A549 (cell line): ENCODE measurements around the gene OR9G4.

Source experiments
- MAZ ChIP-seq: fragments of 150-350 bp; IDR thresholded peaks from 2 replicates; pipeline ENCODE4 v1.6.1; 2014; ENCODE audit warnings: antibody characterized with exemption, low read depth, low read length, borderline replicate concordance
- POLR2A ChIP-seq: IDR thresholded peaks from 2 replicates; pipeline ENCODE4 v1.6.1; 2012; ENCODE audit warnings: mild to moderate bottlenecking, low read length
- RFX5 ChIP-seq: fragments of 450-650 bp; IDR thresholded peaks from 2 replicates; pipeline ENCODE4 v1.7.1; 2014; ENCODE audit warnings: antibody characterized with exemption, mild to moderate bottlenecking, moderate library complexity
- RNF2 ChIP-seq: fragments of 200-600 bp; sonication (generic); IDR thresholded peaks from 2 replicates; pipeline ENCODE4 v1.6.1; 2016; ENCODE audit warnings: low read depth, mild to moderate bottlenecking, antibody characterized with exemption, moderate library complexity, borderline replicate concordance
- TF ChIP-seq, protein P1 (sequence below): fragments of >200 bp; sonication (Bioruptor Twin); formaldehyde crosslinking; IDR thresholded peaks from 3 replicates; pipeline ENCODE4 v1.5.1; 2016
- TF ChIP-seq, protein P2 (sequence below): fragments of 200-600 bp; sonication (generic); IDR thresholded peaks from 2 replicates; pipeline ENCODE4 v1.6.1; 2016; ENCODE audit warnings: antibody characterized with exemption, mild to moderate bottlenecking, moderate library complexity
- TF ChIP-seq, protein P3 (sequence below): fragments of 150-350 bp; IDR thresholded peaks from 2 replicates; pipeline ENCODE4 v1.6.1; 2014; ENCODE audit warnings: low read depth, mild to moderate bottlenecking, low read length

DNA sequence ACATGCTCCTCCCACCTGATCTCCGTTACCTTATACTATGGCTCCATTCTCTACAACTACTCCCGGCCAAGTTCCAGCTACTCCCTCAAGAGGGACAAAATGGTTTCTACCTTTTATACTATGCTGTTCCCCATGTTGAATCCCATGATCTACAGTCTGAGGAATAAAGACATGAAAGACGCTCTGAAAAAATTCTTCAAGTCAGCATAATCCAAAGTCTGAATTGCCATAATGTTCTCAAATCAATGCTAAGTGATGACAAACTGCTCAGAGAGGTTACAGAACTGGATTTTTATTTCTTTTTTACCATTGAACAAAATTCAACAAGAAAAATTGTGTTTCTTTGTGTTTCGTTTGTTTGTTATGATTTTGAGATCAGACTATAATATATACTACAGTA lies 7.6 kb downstream of the OR9G4 start:
- TF ChIP-seq, protein P1, sequence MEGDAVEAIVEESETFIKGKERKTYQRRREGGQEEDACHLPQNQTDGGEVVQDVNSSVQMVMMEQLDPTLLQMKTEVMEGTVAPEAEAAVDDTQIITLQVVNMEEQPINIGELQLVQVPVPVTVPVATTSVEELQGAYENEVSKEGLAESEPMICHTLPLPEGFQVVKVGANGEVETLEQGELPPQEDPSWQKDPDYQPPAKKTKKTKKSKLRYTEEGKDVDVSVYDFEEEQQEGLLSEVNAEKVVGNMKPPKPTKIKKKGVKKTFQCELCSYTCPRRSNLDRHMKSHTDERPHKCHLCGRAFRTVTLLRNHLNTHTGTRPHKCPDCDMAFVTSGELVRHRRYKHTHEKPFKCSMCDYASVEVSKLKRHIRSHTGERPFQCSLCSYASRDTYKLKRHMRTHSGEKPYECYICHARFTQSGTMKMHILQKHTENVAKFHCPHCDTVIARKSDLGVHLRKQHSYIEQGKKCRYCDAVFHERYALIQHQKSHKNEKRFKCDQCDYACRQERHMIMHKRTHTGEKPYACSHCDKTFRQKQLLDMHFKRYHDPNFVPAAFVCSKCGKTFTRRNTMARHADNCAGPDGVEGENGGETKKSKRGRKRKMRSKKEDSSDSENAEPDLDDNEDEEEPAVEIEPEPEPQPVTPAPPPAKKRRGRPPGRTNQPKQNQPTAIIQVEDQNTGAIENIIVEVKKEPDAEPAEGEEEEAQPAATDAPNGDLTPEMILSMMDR = no peak
- TF ChIP-seq RNF2 (no peak), MAZ (no peak), POLR2A (no peak), RFX5 (no peak)
- TF ChIP-seq, protein P2, sequence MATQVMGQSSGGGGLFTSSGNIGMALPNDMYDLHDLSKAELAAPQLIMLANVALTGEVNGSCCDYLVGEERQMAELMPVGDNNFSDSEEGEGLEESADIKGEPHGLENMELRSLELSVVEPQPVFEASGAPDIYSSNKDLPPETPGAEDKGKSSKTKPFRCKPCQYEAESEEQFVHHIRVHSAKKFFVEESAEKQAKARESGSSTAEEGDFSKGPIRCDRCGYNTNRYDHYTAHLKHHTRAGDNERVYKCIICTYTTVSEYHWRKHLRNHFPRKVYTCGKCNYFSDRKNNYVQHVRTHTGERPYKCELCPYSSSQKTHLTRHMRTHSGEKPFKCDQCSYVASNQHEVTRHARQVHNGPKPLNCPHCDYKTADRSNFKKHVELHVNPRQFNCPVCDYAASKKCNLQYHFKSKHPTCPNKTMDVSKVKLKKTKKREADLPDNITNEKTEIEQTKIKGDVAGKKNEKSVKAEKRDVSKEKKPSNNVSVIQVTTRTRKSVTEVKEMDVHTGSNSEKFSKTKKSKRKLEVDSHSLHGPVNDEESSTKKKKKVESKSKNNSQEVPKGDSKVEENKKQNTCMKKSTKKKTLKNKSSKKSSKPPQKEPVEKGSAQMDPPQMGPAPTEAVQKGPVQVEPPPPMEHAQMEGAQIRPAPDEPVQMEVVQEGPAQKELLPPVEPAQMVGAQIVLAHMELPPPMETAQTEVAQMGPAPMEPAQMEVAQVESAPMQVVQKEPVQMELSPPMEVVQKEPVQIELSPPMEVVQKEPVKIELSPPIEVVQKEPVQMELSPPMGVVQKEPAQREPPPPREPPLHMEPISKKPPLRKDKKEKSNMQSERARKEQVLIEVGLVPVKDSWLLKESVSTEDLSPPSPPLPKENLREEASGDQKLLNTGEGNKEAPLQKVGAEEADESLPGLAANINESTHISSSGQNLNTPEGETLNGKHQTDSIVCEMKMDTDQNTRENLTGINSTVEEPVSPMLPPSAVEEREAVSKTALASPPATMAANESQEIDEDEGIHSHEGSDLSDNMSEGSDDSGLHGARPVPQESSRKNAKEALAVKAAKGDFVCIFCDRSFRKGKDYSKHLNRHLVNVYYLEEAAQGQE = no peak
- TF ChIP-seq, protein P3, sequence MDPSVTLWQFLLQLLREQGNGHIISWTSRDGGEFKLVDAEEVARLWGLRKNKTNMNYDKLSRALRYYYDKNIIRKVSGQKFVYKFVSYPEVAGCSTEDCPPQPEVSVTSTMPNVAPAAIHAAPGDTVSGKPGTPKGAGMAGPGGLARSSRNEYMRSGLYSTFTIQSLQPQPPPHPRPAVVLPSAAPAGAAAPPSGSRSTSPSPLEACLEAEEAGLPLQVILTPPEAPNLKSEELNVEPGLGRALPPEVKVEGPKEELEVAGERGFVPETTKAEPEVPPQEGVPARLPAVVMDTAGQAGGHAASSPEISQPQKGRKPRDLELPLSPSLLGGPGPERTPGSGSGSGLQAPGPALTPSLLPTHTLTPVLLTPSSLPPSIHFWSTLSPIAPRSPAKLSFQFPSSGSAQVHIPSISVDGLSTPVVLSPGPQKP = no peak
